Liver (tissue), 3 donors: ENCODE results near the gene PTGER2.

Experiments used
- ATF3 ChIP-seq: IDR thresholded peaks from 2 replicates; pipeline ENCODE4 v1.6.1; 2016; ENCODE audit warnings: antibody characterized with exemption
- CTCF ChIP-seq: fragments of 150-350 bp; IDR thresholded peaks from 2 replicates; pipeline ENCODE4 v1.5.1; 2017; ENCODE audit warnings: improper control_type of control experiment, low read depth, low read length; ENCODE audit not compliant: missing input control
- FOXA2 ChIP-seq: IDR thresholded peaks from 2 replicates; pipeline ENCODE4 v1.6.1; 2016; ENCODE audit warnings: antibody characterized with exemption
- HNF4G ChIP-seq: IDR thresholded peaks from 2 replicates; pipeline ENCODE4 v1.6.1; 2016; ENCODE audit warnings: antibody characterized with exemption
- RAD21 ChIP-seq, 2 donors: IDR thresholded peaks; 2 replicates each; pipeline ENCODE4 v1.6.1; 2016; ENCODE audit warnings: antibody characterized with exemption in 2 of 2, mild to moderate bottlenecking in 2 of 2
- SP1 ChIP-seq: IDR thresholded peaks from 2 replicates; pipeline ENCODE4 v1.6.1; 2018; ENCODE audit warnings: antibody characterized with exemption, mild to moderate bottlenecking
- TAF1 ChIP-seq: conservative IDR thresholded peaks from 2 replicates; pipeline ENCODE4 v1.6.1; 2016; ENCODE audit warnings: antibody characterized with exemption, mild to moderate bottlenecking
- YY1 ChIP-seq: IDR thresholded peaks from 2 replicates; pipeline ENCODE4 v1.6.1; 2016; ENCODE audit warnings: antibody characterized with exemption, mild to moderate bottlenecking
- donor health status: healthy.
- donor health status: healthy.

- no peak for TF ChIP-seq HNF4G
- TF ChIP-seq CTCF = no peak
- TF ChIP-seq TAF1 = no peak
- no peak for TF ChIP-seq ATF3
- no peak for TF ChIP-seq SP1
- TF ChIP-seq YY1 = no peak
- no peak for TF ChIP-seq RAD21 (IDR thresholded peaks at IDR 0.05)
- TF ChIP-seq FOXA2 = no peak
These were observed 14.2 kb downstream of the PTGER2 start for GRCh38 chr14:52328276-52328675.
